HEK293 (cell line): Measurements from ENCODE around the gene CA6.

Source experiments
- CTCF ChIA-PET: fragments of 350-600 bp; formaldehyde crosslinking; extraction: SDS; loops from one replicate; lab custom pipeline; 2021; ENCODE audit warnings: antibody characterized with exemption; lab: Yijun Ruan, JAX
- POLR2A ChIA-PET: fragments of 300-600 bp; formaldehyde crosslinking; extraction: SDS; loops from one replicate; lab custom pipeline; 2020; ENCODE audit warnings: antibody characterized with exemption, inconsistent platforms; lab: Yijun Ruan, JAX
- H3K27ac ChIP-seq: fragments of 200-500 bp; sonication (Bioruptor generic); 2 replicates; pipeline ENCODE4 v1.5.1; 2014; ENCODE audit warnings: low read depth, low read length, control low read depth, inconsistent platforms; ENCODE audit errors: extremely low read depth
- H3K36me3 ChIP-seq, 2 experiments: fragments of 200-500 bp in 1 of 2; sonication (Bioruptor generic) in 1 of 2; 1 replicate in 1 of 2; 2 replicates in 1 of 2; pipeline ENCODE4 v1.5.1; 2014 to 2017; ENCODE audit warnings: inconsistent platforms in 2 of 2, low read length in 2 of 2; ENCODE audit not compliant: control insufficient read depth in 2 of 2, insufficient read depth in 1 of 2
- H3K4me1 ChIP-seq: fragments of 200-500 bp; sonication (Bioruptor generic); 2 replicates; pipeline ENCODE4 v1.5.1; 2014; ENCODE audit warnings: mild to moderate bottlenecking, low read length, inconsistent platforms; ENCODE audit not compliant: control insufficient read depth, insufficient read depth
- H3K4me3 ChIP-seq: 2 replicates; pipeline ENCODE4 v1.5.1; 2011; ENCODE audit warnings: low read depth, mild to moderate bottlenecking, control low read depth, low read length, moderate library complexity
- H3K9me3 ChIP-seq: fragments of 200-500 bp; sonication (Bioruptor generic); 2 replicates; pipeline ENCODE4 v1.5.1; 2014; ENCODE audit warnings: low read depth, low read length, inconsistent platforms; ENCODE audit not compliant: control insufficient read depth, insufficient read depth
- MEIS1 ChIP-seq: sonication (generic); formaldehyde crosslinking; IDR thresholded peaks from 2 replicates; pipeline ENCODE4 v1.8.1; 2022; ENCODE audit warnings: missing genetic modification reagents, mild to moderate bottlenecking, borderline replicate concordance
- PRDM2 ChIP-seq: fragments of 450-650 bp; formaldehyde crosslinking; IDR thresholded peaks from 2 replicates; pipeline ENCODE4 v1.5.1; 2016; ENCODE audit warnings: missing biosample characterization, missing genetic modification characterization, borderline replicate concordance
- SALL2 ChIP-seq: fragments of 450-650 bp; formaldehyde crosslinking; IDR thresholded peaks from 2 replicates; pipeline ENCODE4 v1.5.0; 2017; ENCODE audit warnings: missing biosample characterization, mild to moderate bottlenecking, missing genetic modification characterization, borderline replicate concordance
- WT1 ChIP-seq: fragments of 450-650 bp; formaldehyde crosslinking; IDR thresholded peaks from 2 replicates; pipeline ENCODE4 v1.5.1; 2016; ENCODE audit warnings: missing biosample characterization, missing genetic modification characterization
- YY1 ChIP-seq: fragments of 450-650 bp; formaldehyde crosslinking; IDR thresholded peaks from 2 replicates; pipeline ENCODE4 v1.5.1; 2018; ENCODE audit warnings: missing biosample characterization, missing genetic modification characterization
- ZNF184 ChIP-seq: fragments of 450-650 bp; IDR thresholded peaks from 2 replicates; pipeline ENCODE4 v1.5.1; 2018; ENCODE audit warnings: missing biosample characterization, mild to moderate bottlenecking, missing genetic modification characterization
- ZNF221 ChIP-seq: fragments of 450-650 bp; formaldehyde crosslinking; IDR thresholded peaks from 2 replicates; pipeline ENCODE4 v1.5.1; 2017; ENCODE audit warnings: missing biosample characterization, missing genetic modification characterization, borderline replicate concordance
- ZNF280D ChIP-seq: fragments of 450-650 bp; formaldehyde crosslinking; IDR thresholded peaks from 2 replicates; pipeline ENCODE4 v1.5.1; 2016; ENCODE audit warnings: missing biosample characterization, missing genetic modification characterization
- ZNF623 ChIP-seq: fragments of 450-650 bp; formaldehyde crosslinking; IDR thresholded peaks from 2 replicates; pipeline ENCODE4 v1.5.1; 2016; ENCODE audit warnings: missing biosample characterization, missing genetic modification characterization

CA6 gene

GRCh38 chr1:9022773-9023172 lies 77.1 kb downstream of the CA6 start:
- CTCF ChIA-PET, result interaction anchor here (0.6 to 2.3 kb wide), 2 partner anchors 18 to 60 kb away, joined by 3 to 9 read pairs; no protein-coding TSS in a partner anchor
- H3K4me3 ChIP-seq, result no peak overlapping the region

More at GRCh38 chr1:9022773-9023172, 77.1 kb downstream of the CA6 start:
- Histone ChIP-seq H3K36me3 (no peaks in the 10 kb centered on the region), H3K9me3 (no peaks in the 10 kb centered on the region), H3K4me1 (no peaks in the 10 kb centered on the region), H3K27ac (no peak overlapping the region)
- POLR2A ChIA-PET, result interaction anchor here (0.7 kb wide), 1 partner anchor 97 kb away, joined by 3 read pairs; no protein-coding TSS in a partner anchor
- TF ChIP-seq ZNF221 (tag by site-specific recombination), result no peak
- no peak for TF ChIP-seq WT1
- TF ChIP-seq ZNF280D (tag by site-specific recombination), result no peak
- no peak for TF ChIP-seq ZNF184 (tag by site-specific recombination)
- no peak for TF ChIP-seq ZNF623 (tag by site-specific recombination)
- no peak for TF ChIP-seq SALL2 (tag by site-specific recombination)
- no peak for TF ChIP-seq PRDM2 (tag by site-specific recombination)
- no peak for TF ChIP-seq MEIS1 (CRISPR knock-in tag)
- TF ChIP-seq YY1 (tag by site-specific recombination), result no peak
